ENCODE data around the gene AK8.

DNA sequence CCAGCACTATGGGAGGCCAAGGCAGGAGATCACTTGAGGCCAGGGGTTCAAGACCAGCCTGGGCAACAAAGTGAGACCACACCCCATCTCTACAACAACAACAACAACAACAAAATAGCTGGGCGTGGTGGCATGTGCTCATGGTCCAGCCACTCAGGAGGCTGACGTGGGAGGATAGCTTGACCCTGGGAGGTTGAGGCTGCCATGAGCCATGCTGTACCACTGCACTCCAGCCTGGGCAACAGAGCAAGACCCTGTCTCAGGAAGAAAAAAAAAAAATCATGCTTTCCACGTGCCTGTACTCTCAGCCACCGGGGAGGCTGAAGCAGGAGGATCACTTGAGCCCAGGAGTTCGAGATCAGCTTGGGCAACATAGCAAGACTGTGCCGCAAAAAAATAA lies 36.8 kb upstream of the AK8 start:
- TF ChIP-seq, protein P1, sequence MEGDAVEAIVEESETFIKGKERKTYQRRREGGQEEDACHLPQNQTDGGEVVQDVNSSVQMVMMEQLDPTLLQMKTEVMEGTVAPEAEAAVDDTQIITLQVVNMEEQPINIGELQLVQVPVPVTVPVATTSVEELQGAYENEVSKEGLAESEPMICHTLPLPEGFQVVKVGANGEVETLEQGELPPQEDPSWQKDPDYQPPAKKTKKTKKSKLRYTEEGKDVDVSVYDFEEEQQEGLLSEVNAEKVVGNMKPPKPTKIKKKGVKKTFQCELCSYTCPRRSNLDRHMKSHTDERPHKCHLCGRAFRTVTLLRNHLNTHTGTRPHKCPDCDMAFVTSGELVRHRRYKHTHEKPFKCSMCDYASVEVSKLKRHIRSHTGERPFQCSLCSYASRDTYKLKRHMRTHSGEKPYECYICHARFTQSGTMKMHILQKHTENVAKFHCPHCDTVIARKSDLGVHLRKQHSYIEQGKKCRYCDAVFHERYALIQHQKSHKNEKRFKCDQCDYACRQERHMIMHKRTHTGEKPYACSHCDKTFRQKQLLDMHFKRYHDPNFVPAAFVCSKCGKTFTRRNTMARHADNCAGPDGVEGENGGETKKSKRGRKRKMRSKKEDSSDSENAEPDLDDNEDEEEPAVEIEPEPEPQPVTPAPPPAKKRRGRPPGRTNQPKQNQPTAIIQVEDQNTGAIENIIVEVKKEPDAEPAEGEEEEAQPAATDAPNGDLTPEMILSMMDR (IDR thresholded peaks at IDR 0.05): no peak
- TF ChIP-seq POLR2A (IDR thresholded peaks at IDR 0.05): no peak

All from vagina (tissue), 2 donors.